Nephron progenitor cell (in vitro differentiated cells): ENCODE results near the gene NELL2.
"Not testable (repeated sequence)": the region's sequence is repeated elsewhere in the genome, so short reads cannot be mapped to it uniquely, and the experiment has no call there.

ENCODE experiments used
- DNase-seq: peaks from one replicate; pipeline ENCODE4 v3.0.0; 2021
- H3K27ac Mint-ChIP-seq: 2 replicates; pipeline ENCODE4 v1.8.0; 2021; ENCODE audit warnings: mild to moderate bottlenecking, moderate library complexity, mixed read lengths
- H3K27me3 Mint-ChIP-seq: 2 replicates; pipeline ENCODE4 v1.8.0; 2021; ENCODE audit warnings: mild to moderate bottlenecking, low read depth, mixed read lengths; ENCODE audit not compliant: poor library complexity
- H3K36me3 Mint-ChIP-seq: 2 replicates; pipeline ENCODE4 v1.8.0; 2021; ENCODE audit warnings: low read depth, mixed read lengths
- H3K4me1 Mint-ChIP-seq: 2 replicates; pipeline ENCODE4 v1.8.0; 2021; ENCODE audit warnings: mixed read lengths
- H3K4me3 Mint-ChIP-seq: 2 replicates; pipeline ENCODE4 v1.8.0; 2021; ENCODE audit warnings: mild to moderate bottlenecking, moderate library complexity, mixed read lengths
- H3K9me3 Mint-ChIP-seq: 2 replicates; pipeline ENCODE4 v1.8.0; 2021; ENCODE audit warnings: mild to moderate bottlenecking, moderate library complexity, mixed read lengths
- TF ChIP-seq, protein P1 (sequence below): fragments of 200-600 bp; sonication (generic); IDR thresholded peaks from 2 replicates; pipeline ENCODE4 v1.5.0; 2021; ENCODE audit warnings: antibody characterized with exemption

The NELL2 gene

DNA sequence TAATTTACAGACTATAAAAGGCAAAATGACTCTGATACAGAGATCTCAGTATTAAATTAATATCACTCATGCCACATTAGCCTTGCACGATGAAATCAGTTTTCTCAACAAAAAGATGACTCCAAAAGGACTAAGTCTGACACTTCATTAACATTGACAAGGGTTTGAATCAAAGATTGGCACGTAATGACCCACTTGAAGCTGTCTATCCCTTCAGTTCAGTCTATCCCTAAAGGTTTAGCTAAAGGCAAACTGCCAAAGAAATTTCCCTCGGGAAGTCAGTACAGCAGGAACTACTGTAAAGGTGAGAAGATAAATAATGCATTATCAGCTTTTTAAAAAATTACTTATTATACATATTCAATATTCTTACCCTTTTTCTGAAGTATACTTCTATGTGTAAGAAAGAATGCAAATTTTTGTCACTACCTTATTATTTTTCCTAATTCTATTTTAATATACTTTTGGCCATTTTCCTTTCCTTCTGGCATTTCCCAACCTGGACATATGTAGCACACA is 127.1 kb downstream of the NELL2 start:
- no peaks in the 10 kb centered on the region for H3K4me1 Mint-ChIP-seq
- no peak for DNase-seq

DNA sequence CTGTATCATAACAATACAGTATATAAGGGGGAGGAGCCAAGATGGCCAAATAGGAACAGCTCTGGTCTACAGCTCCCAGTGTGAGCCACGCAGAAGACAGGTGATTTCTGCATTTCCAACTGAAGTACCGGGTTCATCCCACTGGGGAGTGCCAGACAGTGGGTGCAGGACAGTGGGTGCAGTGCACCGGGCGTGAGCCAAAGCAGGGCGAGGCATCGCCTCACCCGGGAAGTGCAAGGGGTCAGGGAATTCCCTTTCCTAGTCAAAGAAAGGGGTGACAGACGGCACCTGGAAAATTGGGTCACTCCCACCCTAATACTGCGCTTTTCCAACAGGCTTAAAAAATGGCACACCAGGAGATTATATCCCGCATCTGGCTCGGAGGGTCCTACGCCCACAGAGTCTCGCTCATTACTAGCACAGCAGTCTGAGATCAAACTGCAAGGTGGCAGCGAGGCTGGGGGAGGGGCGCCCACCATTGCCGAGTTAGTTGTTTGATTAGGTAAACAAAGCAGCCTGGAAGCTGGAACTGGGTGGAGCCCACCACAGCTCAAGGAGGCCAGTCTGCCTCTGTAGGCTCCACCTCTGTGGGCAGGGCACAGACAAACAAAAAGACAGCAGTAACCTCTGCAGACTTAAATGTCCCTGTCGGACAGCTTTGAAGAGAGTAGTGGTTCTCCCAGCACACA is 134.7 kb downstream of the NELL2 start:
- not testable (repeated sequence) for H3K27me3 Mint-ChIP-seq, DNase-seq, H3K4me3 Mint-ChIP-seq, H3K4me1 Mint-ChIP-seq, H3K27ac Mint-ChIP-seq, H3K36me3 Mint-ChIP-seq
- peaks cover 52% of the 10 kb centered on the region for H3K9me3 Mint-ChIP-seq

More for the DNA sequence above, 127.1 kb downstream of the NELL2 start:
- TF ChIP-seq, protein P1, sequence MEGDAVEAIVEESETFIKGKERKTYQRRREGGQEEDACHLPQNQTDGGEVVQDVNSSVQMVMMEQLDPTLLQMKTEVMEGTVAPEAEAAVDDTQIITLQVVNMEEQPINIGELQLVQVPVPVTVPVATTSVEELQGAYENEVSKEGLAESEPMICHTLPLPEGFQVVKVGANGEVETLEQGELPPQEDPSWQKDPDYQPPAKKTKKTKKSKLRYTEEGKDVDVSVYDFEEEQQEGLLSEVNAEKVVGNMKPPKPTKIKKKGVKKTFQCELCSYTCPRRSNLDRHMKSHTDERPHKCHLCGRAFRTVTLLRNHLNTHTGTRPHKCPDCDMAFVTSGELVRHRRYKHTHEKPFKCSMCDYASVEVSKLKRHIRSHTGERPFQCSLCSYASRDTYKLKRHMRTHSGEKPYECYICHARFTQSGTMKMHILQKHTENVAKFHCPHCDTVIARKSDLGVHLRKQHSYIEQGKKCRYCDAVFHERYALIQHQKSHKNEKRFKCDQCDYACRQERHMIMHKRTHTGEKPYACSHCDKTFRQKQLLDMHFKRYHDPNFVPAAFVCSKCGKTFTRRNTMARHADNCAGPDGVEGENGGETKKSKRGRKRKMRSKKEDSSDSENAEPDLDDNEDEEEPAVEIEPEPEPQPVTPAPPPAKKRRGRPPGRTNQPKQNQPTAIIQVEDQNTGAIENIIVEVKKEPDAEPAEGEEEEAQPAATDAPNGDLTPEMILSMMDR: no peak
- Mint-ChIP-seq H3K4me3 (no peak overlapping the region), H3K36me3 (no peaks in the 10 kb centered on the region), H3K27me3 (no peaks in the 10 kb centered on the region), H3K27ac (no peak overlapping the region), H3K9me3 (peaks cover 12% of the 10 kb centered on the region)

DNA sequence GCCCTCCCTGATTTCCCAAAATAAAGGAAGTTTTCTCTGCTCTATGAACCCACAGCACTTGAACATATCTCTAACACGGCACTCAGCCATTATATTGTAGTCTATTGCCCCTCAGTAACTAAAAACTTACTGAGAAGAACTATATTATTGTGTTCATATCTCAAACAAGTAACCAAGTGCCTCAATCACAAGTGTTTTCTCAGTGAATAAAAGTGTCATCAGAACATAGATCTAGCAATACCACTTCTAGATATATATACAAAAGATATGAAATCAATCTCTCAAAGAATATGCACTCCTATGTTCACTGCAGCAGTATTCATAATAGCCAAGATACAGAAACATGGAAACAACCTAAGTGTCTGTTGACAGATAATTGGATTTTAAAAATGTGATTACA is 138.1 kb downstream of the NELL2 start:
- Mint-ChIP-seq H3K36me3 (peaks cover 5% of the 10 kb centered on the region), H3K27ac (no peak overlapping the region), H3K9me3 (peaks cover 38% of the 10 kb centered on the region), H3K4me3 (no peak overlapping the region), H3K4me1 (no peaks in the 10 kb centered on the region), H3K27me3 (no peaks in the 10 kb centered on the region)
- TF ChIP-seq, protein P1: no peak
- no peak for DNase-seq

DNA sequence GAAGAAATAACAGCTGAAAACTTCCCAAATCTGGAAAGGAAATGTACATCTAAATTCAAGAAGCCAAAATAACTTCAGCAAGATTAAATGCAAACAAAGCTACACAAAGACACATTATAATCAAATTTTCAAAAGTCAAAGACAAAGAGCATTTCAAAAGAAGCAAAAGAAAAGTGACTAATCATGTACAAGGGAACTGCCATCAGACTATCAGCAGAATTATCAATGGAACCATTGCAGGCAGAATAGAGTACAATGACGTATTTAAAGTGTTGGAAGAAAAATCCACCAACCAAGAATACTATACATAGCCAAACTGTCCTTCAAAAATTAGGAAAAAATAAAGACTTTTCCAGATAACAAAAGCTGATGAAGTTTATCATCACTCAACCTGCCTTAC is 147.5 kb downstream of the NELL2 start:
- no peak for DNase-seq
- no peaks in the 10 kb centered on the region for H3K4me1 Mint-ChIP-seq
- no peaks in the 10 kb centered on the region for H3K27me3 Mint-ChIP-seq
- no peak overlapping the region for H3K27ac Mint-ChIP-seq
- TF ChIP-seq, protein P1: no peak
- peaks cover 18% of the 10 kb centered on the region for H3K36me3 Mint-ChIP-seq
- no peak overlapping the region for H3K4me3 Mint-ChIP-seq
- H3K9me3 Mint-ChIP-seq: peaks cover 63% of the 10 kb centered on the region

DNA sequence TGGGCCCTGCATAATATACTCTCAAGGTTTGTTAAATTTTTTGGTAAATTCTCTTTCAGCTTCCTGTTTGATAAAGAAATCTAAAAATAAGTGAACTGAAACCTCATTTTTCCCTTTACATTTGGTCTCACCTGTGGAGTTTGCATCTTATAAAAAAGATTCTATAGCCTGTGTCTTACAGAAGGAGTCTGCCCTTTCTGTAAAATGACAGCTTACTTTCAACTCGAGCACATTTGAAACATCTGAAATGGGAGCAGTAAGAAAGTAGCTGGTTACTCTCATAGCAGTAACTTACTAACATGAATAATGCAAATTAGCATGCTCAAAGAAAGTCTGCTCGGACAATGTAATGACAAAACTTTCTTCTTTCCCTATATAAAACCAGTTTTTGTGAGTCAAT is 155.8 kb downstream of the NELL2 start:
- TF ChIP-seq, protein P1: no peak
- no peaks in the 10 kb centered on the region for H3K4me1 Mint-ChIP-seq
- H3K4me3 Mint-ChIP-seq: no peak overlapping the region
- no peak overlapping the region for H3K27ac Mint-ChIP-seq
- no peaks in the 10 kb centered on the region for H3K36me3 Mint-ChIP-seq
- H3K27me3 Mint-ChIP-seq: no peaks in the 10 kb centered on the region
- no peak for DNase-seq
- H3K9me3 Mint-ChIP-seq: peaks cover 20% of the 10 kb centered on the region

DNA sequence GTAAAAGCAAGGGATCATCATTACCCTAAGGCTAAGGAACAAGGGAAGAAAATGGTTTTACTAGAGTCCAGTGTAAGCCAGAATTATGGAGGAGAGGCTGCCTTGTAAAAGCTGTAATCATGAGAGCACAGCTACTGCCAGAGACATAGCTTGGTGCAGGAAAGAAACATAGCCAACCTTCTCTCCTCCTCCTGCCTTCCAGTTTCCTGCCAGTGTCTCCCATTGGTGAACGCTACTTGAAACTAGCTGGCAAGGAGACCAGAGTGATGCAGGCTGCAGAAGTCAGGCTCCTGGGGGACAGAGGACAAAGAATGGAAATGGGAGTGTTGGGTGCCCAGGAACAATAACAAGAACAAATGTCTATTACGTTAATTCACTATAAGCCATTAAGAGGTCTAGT is 158.5 kb downstream of the NELL2 start:
- no peaks in the 10 kb centered on the region for H3K27me3 Mint-ChIP-seq
- H3K4me3 Mint-ChIP-seq: no peak overlapping the region
- H3K36me3 Mint-ChIP-seq: no peaks in the 10 kb centered on the region
- TF ChIP-seq, protein P1: no peak
- H3K27ac Mint-ChIP-seq: peak overlapping the region; percentile 41
- no peak for DNase-seq
- no peaks in the 10 kb centered on the region for H3K4me1 Mint-ChIP-seq
- H3K9me3 Mint-ChIP-seq: no peaks in the 10 kb centered on the region
